ENCODE results near the gene SYT1. TPM values are rescaled to one million over a fixed set of nuclear protein-coding genes. Genes with fewer than 3 reads are reported as not detected.

Gene SYT1
- total RNA-seq, 1 experiment from 2014 or later, result 44.9 TPM

DNA sequence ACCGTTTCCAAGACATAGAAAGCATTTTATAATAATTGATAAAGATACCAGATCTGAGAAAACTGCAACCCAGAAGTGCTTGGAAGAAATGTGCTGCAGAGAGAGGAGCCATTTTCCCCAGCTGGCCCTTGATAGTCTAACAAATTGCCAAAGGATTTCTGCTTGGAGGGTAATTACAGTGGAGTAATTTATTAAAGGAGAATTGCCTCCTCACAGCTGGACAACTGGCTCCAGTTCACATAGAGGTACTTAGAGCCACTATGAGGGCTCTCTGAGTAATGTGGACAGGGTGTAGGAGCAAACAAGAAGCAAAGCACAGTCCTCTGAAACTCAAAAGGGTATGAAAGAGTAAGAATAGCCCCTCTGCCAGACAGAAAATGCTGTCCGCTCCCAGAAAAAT lies 335.6 kb downstream of the SYT1 start:
- ChIA-PET RAD21 (ENCODE audit: low non-redundant PET in 1 of 2, low total read pairs in 2 of 2, uncharacterized antibody in 2 of 2, unreplicated experiment in 2 of 2) (no interaction called here), POLR2A (no interaction called here)

DNA sequence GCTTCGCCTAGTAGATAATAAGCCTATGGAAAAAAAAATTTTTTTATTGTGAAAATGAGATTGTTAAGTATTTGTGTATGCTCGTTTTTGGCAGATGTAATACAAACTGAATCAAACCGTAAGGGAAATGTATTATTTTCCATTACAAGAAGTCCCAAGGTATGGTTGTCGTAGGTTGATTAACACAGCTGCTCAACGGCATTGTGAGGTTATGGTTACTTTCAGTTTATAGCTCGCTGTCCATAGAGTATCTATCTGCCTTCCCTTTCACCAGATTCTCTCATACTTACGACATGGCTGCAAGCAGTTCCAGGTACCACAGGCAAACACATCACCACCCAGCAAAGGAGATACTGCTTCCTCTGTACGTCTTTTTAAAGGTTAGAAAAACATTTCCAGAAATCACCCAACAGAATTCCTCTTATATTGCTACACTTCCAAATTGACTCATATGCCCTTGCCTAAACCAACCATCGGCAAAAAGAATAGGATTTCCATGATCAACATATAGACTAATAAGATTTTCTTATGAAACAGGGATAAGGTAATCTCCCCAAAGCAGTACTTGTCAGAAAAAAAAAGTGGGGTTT lies 338.6 kb downstream of the SYT1 start:
- Histone ChIP-seq H4K20me1 (ENCODE audit: insufficient read depth) (no peaks in the 10 kb centered on the region), H3K4me1 (ENCODE audit: control insufficient read depth in 1 of 2, insufficient read depth in 2 of 2, low read length in 2 of 2) (no peaks in the 10 kb centered on the region; a peak in 1 of 4 replicates), H2AFZ (ENCODE audit: low read depth, low read length, poor library complexity, severe bottlenecking) (no peak overlapping the region), H3K9ac (ENCODE audit: low read length) (no peak overlapping the region), H3K79me2 (ENCODE audit: insufficient read depth, low read length) (no peaks in the 10 kb centered on the region), H3K36me3 (ENCODE audit: control insufficient read depth in 1 of 2, insufficient read depth in 2 of 2, low read length in 2 of 2) (no peaks in the 10 kb centered on the region), H3K9me2 (ENCODE audit: insufficient read depth) (no peaks in the 10 kb centered on the region), H3K4me3 (replicated peaks in 1 of 2; ENCODE audit: low read depth in 1 of 2, low read length in 2 of 2) (no peak overlapping the region), H3K4me2 (ENCODE audit: low read length) (no peak overlapping the region), H3K27me3 (ENCODE audit: insufficient read depth, low read length) (no peaks in the 10 kb centered on the region), H3K9me3 (ENCODE audit: control insufficient read depth in 1 of 2, insufficient read depth in 1 of 2, low read depth in 1 of 2, low read length in 2 of 2) (no peaks in the 10 kb centered on the region), H3K27ac (ENCODE audit: low read depth, low read length) (no peak overlapping the region)
- ATAC-seq, result no peak
- no peak for DNase-seq (ENCODE audit: low read depth, low spot score)
- no peak for TF ChIP-seq RAD21 (IDR thresholded peaks at IDR 0.05; ENCODE audit: low read depth)
- TF ChIP-seq, protein P1, sequence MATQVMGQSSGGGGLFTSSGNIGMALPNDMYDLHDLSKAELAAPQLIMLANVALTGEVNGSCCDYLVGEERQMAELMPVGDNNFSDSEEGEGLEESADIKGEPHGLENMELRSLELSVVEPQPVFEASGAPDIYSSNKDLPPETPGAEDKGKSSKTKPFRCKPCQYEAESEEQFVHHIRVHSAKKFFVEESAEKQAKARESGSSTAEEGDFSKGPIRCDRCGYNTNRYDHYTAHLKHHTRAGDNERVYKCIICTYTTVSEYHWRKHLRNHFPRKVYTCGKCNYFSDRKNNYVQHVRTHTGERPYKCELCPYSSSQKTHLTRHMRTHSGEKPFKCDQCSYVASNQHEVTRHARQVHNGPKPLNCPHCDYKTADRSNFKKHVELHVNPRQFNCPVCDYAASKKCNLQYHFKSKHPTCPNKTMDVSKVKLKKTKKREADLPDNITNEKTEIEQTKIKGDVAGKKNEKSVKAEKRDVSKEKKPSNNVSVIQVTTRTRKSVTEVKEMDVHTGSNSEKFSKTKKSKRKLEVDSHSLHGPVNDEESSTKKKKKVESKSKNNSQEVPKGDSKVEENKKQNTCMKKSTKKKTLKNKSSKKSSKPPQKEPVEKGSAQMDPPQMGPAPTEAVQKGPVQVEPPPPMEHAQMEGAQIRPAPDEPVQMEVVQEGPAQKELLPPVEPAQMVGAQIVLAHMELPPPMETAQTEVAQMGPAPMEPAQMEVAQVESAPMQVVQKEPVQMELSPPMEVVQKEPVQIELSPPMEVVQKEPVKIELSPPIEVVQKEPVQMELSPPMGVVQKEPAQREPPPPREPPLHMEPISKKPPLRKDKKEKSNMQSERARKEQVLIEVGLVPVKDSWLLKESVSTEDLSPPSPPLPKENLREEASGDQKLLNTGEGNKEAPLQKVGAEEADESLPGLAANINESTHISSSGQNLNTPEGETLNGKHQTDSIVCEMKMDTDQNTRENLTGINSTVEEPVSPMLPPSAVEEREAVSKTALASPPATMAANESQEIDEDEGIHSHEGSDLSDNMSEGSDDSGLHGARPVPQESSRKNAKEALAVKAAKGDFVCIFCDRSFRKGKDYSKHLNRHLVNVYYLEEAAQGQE (IDR thresholded peaks at IDR 0.05; ENCODE audit: low read depth), result no peak
- no peak for TF ChIP-seq EZH2 (IDR thresholded peaks at IDR 0.05)
- no peak for TF ChIP-seq JUND (IDR thresholded peaks at IDR 0.05)
- TF ChIP-seq, protein P2, sequence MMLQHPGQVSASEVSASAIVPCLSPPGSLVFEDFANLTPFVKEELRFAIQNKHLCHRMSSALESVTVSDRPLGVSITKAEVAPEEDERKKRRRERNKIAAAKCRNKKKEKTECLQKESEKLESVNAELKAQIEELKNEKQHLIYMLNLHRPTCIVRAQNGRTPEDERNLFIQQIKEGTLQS (IDR thresholded peaks at IDR 0.05), result no peak
- TF ChIP-seq ELF1 (IDR thresholded peaks at IDR 0.05; ENCODE audit: borderline replicate concordance, low read depth), result no peak
- TF ChIP-seq, protein P3, sequence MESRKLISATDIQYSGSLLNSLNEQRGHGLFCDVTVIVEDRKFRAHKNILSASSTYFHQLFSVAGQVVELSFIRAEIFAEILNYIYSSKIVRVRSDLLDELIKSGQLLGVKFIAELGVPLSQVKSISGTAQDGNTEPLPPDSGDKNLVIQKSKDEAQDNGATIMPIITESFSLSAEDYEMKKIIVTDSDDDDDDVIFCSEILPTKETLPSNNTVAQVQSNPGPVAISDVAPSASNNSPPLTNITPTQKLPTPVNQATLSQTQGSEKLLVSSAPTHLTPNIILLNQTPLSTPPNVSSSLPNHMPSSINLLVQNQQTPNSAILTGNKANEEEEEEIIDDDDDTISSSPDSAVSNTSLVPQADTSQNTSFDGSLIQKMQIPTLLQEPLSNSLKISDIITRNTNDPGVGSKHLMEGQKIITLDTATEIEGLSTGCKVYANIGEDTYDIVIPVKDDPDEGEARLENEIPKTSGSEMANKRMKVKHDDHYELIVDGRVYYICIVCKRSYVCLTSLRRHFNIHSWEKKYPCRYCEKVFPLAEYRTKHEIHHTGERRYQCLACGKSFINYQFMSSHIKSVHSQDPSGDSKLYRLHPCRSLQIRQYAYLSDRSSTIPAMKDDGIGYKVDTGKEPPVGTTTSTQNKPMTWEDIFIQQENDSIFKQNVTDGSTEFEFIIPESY (IDR thresholded peaks at IDR 0.05; ENCODE audit: extremely low read depth, insufficient replicate concordance, low read length), result no peak
- TF ChIP-seq SIN3A (IDR thresholded peaks at IDR 0.05; ENCODE audit: low read depth), result no peak
- TF ChIP-seq YY1 (IDR thresholded peaks at IDR 0.05; ENCODE audit: extremely low read depth, insufficient replicate concordance, low read depth, low read length), result no peak
- ChIA-PET CTCF (no interaction called here), POLR2A (no interaction called here), RAD21 (ENCODE audit: low non-redundant PET in 1 of 2, low total read pairs in 2 of 2, uncharacterized antibody in 2 of 2, unreplicated experiment in 2 of 2) (no interaction called here)
- intact Hi-C loops (cut with micrococcal nuclease), result no loop called here
- BruUV-seq (replicated peaks), result no TSS peak

More for the DNA sequence above, 335.6 kb downstream of the SYT1 start:
- Histone ChIP-seq H3K79me2 (ENCODE audit: insufficient read depth, low read length) (no peaks in the 10 kb centered on the region), H3K27me3 (ENCODE audit: insufficient read depth, low read length) (no peaks in the 10 kb centered on the region), H4K20me1 (ENCODE audit: insufficient read depth) (no peaks in the 10 kb centered on the region), H3K9ac (ENCODE audit: low read length) (no peak overlapping the region), H3K4me1 (ENCODE audit: control insufficient read depth in 1 of 2, insufficient read depth in 2 of 2, low read length in 2 of 2) (no peaks in the 10 kb centered on the region), H3K36me3 (ENCODE audit: control insufficient read depth in 1 of 2, insufficient read depth in 2 of 2, low read length in 2 of 2) (no peaks in the 10 kb centered on the region), H3K9me3 (ENCODE audit: control insufficient read depth in 1 of 2, insufficient read depth in 1 of 2, low read depth in 1 of 2, low read length in 2 of 2) (no peaks in the 10 kb centered on the region), H3K4me2 (ENCODE audit: low read length) (no peak overlapping the region), H2AFZ (ENCODE audit: low read depth, low read length, poor library complexity, severe bottlenecking) (no peak overlapping the region), H3K27ac (ENCODE audit: low read depth, low read length) (no peak overlapping the region), H3K9me2 (ENCODE audit: insufficient read depth) (no peaks in the 10 kb centered on the region), H3K4me3 (replicated peaks in 1 of 2; ENCODE audit: low read depth in 1 of 2, low read length in 2 of 2) (no peak overlapping the region)
- TF ChIP-seq RAD21 (IDR thresholded peaks at IDR 0.05; ENCODE audit: low read depth), result no peak
- CTCF ChIA-PET, result no interaction called here
- BruUV-seq (replicated peaks), result no TSS peak
- intact Hi-C loops (cut with micrococcal nuclease), result no loop called here
- ATAC-seq, result no peak
- no peak for DNase-seq (ENCODE audit: low read depth, low spot score)

Measured in HCT116 (cell line).